ENCODE measurements around the gene ZNF474.

DNA sequence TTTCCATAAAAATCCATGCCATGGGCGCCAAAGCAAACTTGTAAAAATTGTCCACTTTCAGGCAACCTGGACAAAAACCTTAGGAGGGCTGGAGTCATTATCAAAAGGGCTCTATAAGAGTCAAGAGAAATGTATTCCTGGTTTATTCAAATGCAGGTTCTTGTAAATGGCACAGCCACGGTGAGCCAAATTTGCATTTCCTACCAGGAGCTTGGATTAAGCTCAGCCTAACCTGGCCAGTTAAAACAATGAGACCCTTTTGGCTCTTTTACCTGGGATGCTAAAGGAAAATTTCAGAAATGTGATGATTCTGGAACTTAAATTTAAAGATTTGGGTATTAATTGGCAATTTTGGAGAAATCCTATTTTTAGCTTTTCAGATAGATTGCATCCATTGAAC lies 8.9 kb upstream of the ZNF474 start:
- TF ChIP-seq, protein P1, sequence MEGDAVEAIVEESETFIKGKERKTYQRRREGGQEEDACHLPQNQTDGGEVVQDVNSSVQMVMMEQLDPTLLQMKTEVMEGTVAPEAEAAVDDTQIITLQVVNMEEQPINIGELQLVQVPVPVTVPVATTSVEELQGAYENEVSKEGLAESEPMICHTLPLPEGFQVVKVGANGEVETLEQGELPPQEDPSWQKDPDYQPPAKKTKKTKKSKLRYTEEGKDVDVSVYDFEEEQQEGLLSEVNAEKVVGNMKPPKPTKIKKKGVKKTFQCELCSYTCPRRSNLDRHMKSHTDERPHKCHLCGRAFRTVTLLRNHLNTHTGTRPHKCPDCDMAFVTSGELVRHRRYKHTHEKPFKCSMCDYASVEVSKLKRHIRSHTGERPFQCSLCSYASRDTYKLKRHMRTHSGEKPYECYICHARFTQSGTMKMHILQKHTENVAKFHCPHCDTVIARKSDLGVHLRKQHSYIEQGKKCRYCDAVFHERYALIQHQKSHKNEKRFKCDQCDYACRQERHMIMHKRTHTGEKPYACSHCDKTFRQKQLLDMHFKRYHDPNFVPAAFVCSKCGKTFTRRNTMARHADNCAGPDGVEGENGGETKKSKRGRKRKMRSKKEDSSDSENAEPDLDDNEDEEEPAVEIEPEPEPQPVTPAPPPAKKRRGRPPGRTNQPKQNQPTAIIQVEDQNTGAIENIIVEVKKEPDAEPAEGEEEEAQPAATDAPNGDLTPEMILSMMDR (IDR thresholded peaks at IDR 0.05) = no peak
- TF ChIP-seq POLR2A (IDR thresholded peaks at IDR 0.05) (no peak), EP300 (IDR thresholded peaks at IDR 0.05) (no peak)

Data from ovary (tissue), 3 donors.